HEK293 (cell line): ENCODE measurements around the gene ELOVL1.
"Not testable (repeated sequence)": the region's sequence is repeated elsewhere in the genome, so short reads cannot be mapped to it uniquely, and the experiment has no call there.

Source experiments
- ZBTB49 ChIP-seq: fragments of 450-650 bp; formaldehyde crosslinking; IDR thresholded peaks from 2 replicates; pipeline ENCODE4 v1.5.1; 2016; ENCODE audit warnings: missing biosample characterization, missing genetic modification characterization, low read depth
- TF ChIP-seq, protein P1 (sequence below): sonication (generic); formaldehyde crosslinking; IDR thresholded peaks from 2 replicates; pipeline ENCODE4 v1.8.1; 2022; ENCODE audit warnings: mild to moderate bottlenecking, moderate library complexity, missing genetic modification reagents
- TF ChIP-seq, protein P2 (sequence below): fragments of 450-650 bp; formaldehyde crosslinking; conservative IDR thresholded peaks from 2 replicates; pipeline ENCODE4 v1.5.1; 2016; ENCODE audit warnings: low read depth, missing biosample characterization, missing genetic modification characterization

DNA sequence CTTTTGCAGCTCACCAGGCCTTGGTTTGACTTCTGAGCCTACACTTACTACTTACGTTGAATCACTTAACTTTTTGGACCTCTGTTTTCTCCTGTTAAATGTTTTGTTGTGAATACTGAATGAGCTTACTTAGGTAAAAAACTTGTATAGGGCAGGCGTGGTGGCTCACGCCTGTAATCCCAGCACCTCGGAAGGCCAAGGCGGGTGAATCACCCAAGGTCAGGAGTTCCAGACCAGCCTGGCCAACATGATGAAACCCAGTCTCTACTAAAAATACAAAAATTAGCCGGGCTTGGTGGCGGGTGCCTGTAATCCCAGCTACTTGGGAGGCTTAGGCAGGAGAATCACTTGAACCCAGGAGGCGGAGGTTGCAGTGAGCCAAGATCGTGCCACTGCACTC, 32.6 kb upstream of the ELOVL1 start:
- TF ChIP-seq, protein P1, sequence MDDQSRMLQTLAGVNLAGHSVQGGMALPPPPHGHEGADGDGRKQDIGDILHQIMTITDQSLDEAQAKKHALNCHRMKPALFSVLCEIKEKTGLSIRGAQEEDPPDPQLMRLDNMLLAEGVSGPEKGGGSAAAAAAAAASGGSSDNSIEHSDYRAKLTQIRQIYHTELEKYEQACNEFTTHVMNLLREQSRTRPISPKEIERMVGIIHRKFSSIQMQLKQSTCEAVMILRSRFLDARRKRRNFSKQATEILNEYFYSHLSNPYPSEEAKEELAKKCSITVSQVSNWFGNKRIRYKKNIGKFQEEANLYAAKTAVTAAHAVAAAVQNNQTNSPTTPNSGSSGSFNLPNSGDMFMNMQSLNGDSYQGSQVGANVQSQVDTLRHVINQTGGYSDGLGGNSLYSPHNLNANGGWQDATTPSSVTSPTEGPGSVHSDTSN: not testable (repeated sequence)
- TF ChIP-seq, protein P2, sequence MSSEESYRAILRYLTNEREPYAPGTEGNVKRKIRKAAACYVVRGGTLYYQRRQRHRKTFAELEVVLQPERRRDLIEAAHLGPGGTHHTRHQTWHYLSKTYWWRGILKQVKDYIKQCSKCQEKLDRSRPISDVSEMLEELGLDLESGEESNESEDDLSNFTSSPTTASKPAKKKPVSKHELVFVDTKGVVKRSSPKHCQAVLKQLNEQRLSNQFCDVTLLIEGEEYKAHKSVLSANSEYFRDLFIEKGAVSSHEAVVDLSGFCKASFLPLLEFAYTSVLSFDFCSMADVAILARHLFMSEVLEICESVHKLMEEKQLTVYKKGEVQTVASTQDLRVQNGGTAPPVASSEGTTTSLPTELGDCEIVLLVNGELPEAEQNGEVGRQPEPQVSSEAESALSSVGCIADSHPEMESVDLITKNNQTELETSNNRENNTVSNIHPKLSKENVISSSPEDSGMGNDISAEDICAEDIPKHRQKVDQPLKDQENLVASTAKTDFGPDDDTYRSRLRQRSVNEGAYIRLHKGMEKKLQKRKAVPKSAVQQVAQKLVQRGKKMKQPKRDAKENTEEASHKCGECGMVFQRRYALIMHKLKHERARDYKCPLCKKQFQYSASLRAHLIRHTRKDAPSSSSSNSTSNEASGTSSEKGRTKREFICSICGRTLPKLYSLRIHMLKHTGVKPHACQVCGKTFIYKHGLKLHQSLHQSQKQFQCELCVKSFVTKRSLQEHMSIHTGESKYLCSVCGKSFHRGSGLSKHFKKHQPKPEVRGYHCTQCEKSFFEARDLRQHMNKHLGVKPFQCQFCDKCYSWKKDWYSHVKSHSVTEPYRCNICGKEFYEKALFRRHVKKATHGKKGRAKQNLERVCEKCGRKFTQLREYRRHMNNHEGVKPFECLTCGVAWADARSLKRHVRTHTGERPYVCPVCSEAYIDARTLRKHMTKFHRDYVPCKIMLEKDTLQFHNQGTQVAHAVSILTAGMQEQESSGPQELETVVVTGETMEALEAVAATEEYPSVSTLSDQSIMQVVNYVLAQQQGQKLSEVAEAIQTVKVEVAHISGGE (tag by site-specific recombination): not testable (repeated sequence)
- not testable (repeated sequence) for TF ChIP-seq ZBTB49 (tag by site-specific recombination)
